Uterus (tissue), 2 donors: ENCODE data around the gene MUSK.

Experiments used
- POLR2A ChIP-seq, 2 donors: fragments of 450-650 bp; IDR thresholded peaks; one replicate each; pipeline ENCODE4 v1.6.1; 2016; ENCODE audit warnings: antibody characterized with exemption in 2 of 2, mild to moderate bottlenecking in 1 of 2, moderate library complexity in 1 of 2
- TF ChIP-seq, protein P1 (sequence below), 4 experiments: fragments of 200-600 bp in 2 of 4; fragments of 450-650 bp in 2 of 4; sonication (generic) in 2 of 4; IDR thresholded peaks; one replicate each; pipeline ENCODE4 v1.5.1; 2016 to 2019; ENCODE audit warnings: antibody characterized with exemption in 4 of 4, mild to moderate bottlenecking in 2 of 4, moderate library complexity in 1 of 4

DNA sequence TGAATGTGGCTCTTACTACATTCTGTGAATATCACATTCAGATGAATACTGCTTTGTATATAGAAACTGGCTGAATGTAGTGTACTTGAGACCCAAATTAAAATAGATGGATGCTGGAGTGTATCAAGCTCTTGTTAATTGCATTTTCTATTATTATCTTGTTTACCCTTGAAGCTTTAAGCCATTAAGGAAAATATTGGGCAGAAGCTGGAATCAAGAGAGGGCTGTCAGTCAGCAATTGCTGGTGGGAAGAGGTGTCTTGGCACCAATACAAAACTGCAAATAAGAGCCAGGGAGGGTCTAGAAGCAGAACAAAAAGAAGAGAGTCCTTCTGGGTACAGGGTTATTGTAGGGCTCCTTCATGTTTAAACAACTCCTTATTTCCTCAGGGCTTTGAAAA, 38.8 kb downstream of the MUSK start:
- TF ChIP-seq, protein P1, sequence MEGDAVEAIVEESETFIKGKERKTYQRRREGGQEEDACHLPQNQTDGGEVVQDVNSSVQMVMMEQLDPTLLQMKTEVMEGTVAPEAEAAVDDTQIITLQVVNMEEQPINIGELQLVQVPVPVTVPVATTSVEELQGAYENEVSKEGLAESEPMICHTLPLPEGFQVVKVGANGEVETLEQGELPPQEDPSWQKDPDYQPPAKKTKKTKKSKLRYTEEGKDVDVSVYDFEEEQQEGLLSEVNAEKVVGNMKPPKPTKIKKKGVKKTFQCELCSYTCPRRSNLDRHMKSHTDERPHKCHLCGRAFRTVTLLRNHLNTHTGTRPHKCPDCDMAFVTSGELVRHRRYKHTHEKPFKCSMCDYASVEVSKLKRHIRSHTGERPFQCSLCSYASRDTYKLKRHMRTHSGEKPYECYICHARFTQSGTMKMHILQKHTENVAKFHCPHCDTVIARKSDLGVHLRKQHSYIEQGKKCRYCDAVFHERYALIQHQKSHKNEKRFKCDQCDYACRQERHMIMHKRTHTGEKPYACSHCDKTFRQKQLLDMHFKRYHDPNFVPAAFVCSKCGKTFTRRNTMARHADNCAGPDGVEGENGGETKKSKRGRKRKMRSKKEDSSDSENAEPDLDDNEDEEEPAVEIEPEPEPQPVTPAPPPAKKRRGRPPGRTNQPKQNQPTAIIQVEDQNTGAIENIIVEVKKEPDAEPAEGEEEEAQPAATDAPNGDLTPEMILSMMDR (IDR thresholded peaks at IDR 0.05): no peak
- TF ChIP-seq POLR2A (IDR thresholded peaks at IDR 0.05): no peak
